Natural killer cell (primary cell): ENCODE data around the gene LNX2. TPM values are rescaled to one million over a fixed set of nuclear protein-coding genes. Genes with fewer than 3 reads are reported as not detected.

Experiments
- ATAC-seq, 3 donors: fragments of 150-1000 bp in 2 of 3; fragments of 200-7000 bp in 1 of 3; cut with Tn5 transposase; 1 replicate in 1 of 3; 2 replicates in 2 of 3; pipeline ENCODE4 v1.10.0; 2021; ENCODE audit warnings: mild to moderate bottlenecking in 2 of 3, moderate library complexity in 2 of 3
- DNase-seq, 2 donors: peaks; one replicate each; pipeline versions ENCODE4 v3.0.0 to v3.0.0-alpha.2; 2013 to 2021; ENCODE audit warnings: mixed read lengths in 1 of 2
- H3K27ac ChIP-seq: one replicate; pipeline ENCODE4 v1.5.1; 2013; ENCODE audit warnings: mild to moderate bottlenecking, low read length
- H3K27me3 ChIP-seq: one replicate; pipeline ENCODE4 v1.6.1; 2013; ENCODE audit warnings: low read length; ENCODE audit not compliant: control insufficient read depth, insufficient read depth
- H3K36me3 ChIP-seq: one replicate; pipeline ENCODE4 v1.6.1; 2013; ENCODE audit warnings: low read length; ENCODE audit not compliant: control insufficient read depth, insufficient read depth
- H3K4me1 ChIP-seq: one replicate; pipeline ENCODE4 v1.6.1; 2013; ENCODE audit warnings: low read length; ENCODE audit not compliant: control insufficient read depth, insufficient read depth
- H3K4me3 ChIP-seq: one replicate; pipeline ENCODE4 v1.5.1; 2013; ENCODE audit warnings: low read length
- H3K9me3 ChIP-seq: one replicate; pipeline ENCODE4 v1.6.1; 2013; ENCODE audit warnings: low read length; ENCODE audit not compliant: control insufficient read depth, insufficient read depth
- H3K27ac Mint-ChIP-seq, 2 donors: one replicate each; pipeline ENCODE4 v1.8.0; 2022; ENCODE audit warnings: mild to moderate bottlenecking in 2 of 2, mixed read lengths in 2 of 2, moderate library complexity in 1 of 2
- H3K27me3 Mint-ChIP-seq, 2 donors: one replicate each; pipeline ENCODE4 v1.8.0; 2022; ENCODE audit warnings: low read depth in 2 of 2, mixed read lengths in 2 of 2
- H3K36me3 Mint-ChIP-seq: one replicate; pipeline ENCODE4 v1.8.0; 2022; ENCODE audit warnings: mixed read lengths
- H3K4me1 Mint-ChIP-seq, 2 donors: one replicate each; pipeline ENCODE4 v1.8.0; 2022; ENCODE audit warnings: mixed read lengths in 2 of 2
- H3K4me3 Mint-ChIP-seq: one replicate; pipeline ENCODE4 v1.8.0; 2022; ENCODE audit warnings: mild to moderate bottlenecking, moderate library complexity, mixed read lengths
- H3K9me3 Mint-ChIP-seq, 2 donors: one replicate each; pipeline ENCODE4 v1.8.0; 2022; ENCODE audit warnings: mixed read lengths in 2 of 2
- WGBS: methylation state at CpG from one replicate; pipeline ENCODE4 v1.1.7; 2013; ENCODE audit warnings: missing lambda C conversion rate; ENCODE audit not compliant: insufficient coverage; 5-methylcytosine and 5-hydroxymethylcytosine counted together
- intact Hi-C: fragments of 100-400 bp; cut with micrococcal nuclease; formaldehyde crosslinking; loops from one replicate; pipeline ENCODE4 v1.14.2; 2022
- total RNA-seq, 4 donors: library from RNA; stranded (reverse); fragments of 120-200 nt in 1 of 4; gene quantifications; one replicate each; pipeline versions ENCODE4 v1.2.3 to v1.2.4, GENCODE V29; 2013 to 2022
- TF ChIP-seq, protein P1 (sequence below): fragments of 200-600 bp; IDR thresholded peaks from one replicate; pipeline ENCODE4 v1.8.0; 2022; ENCODE audit warnings: antibody characterized with exemption

LNX2 gene
- total RNA-seq, result 1 to 10 TPM; 4.5 to 6.6 (median 5.0) TPM
- total RNA-seq (2013), result 9.0 TPM

DNA sequence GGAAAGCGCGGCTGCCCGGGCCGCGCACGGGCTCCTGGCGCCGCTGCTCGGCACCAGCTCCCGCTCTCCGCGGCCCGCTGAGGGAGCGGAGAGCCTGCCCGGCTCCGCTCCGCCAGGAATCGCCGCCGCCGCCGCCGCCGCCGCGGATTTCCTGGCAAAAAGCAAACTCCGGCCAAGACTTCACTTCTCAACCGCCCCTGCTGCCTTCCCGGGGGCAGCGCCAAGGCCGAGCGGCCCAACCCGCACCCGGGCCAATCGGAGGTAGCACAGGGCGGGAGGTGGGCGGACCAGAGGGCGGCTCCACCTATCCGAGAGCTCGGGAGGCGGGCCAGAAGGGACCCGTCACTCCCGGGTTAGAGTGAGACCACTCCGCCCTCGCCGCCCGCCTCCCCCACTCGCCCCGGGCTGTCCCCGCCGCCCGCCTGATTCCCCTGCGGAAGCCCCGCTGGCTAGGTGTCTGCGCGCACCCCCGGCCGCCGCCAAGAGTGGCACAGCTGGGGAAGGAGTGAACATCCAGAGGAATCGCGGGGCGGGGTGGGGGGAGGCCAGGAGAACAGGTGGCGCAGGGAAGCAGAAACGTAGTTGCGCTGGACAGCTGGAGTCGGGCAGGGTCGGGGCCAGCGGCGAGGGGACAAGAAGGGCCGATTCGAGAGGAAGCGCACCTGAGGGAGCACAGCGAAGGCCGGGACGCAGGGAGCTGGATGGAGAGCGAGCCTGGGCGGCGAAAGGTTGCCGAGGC, at the start of gene LNX2:
Gene LNX2 (minus strand): TSS at position 153 of the 739 bp plus-strand sequence. CDS start 38,826 bp downstream, outside the sequence.
- peaks cover 27% of the 10 kb centered on the region for H3K4me1 ChIP-seq
- no peaks in the 10 kb centered on the region for H3K36me3 Mint-ChIP-seq
- TF ChIP-seq, protein P1, sequence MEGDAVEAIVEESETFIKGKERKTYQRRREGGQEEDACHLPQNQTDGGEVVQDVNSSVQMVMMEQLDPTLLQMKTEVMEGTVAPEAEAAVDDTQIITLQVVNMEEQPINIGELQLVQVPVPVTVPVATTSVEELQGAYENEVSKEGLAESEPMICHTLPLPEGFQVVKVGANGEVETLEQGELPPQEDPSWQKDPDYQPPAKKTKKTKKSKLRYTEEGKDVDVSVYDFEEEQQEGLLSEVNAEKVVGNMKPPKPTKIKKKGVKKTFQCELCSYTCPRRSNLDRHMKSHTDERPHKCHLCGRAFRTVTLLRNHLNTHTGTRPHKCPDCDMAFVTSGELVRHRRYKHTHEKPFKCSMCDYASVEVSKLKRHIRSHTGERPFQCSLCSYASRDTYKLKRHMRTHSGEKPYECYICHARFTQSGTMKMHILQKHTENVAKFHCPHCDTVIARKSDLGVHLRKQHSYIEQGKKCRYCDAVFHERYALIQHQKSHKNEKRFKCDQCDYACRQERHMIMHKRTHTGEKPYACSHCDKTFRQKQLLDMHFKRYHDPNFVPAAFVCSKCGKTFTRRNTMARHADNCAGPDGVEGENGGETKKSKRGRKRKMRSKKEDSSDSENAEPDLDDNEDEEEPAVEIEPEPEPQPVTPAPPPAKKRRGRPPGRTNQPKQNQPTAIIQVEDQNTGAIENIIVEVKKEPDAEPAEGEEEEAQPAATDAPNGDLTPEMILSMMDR, result no peak
- no peaks in the 10 kb centered on the region for H3K27me3 Mint-ChIP-seq
- no peaks in the 10 kb centered on the region for H3K27me3 ChIP-seq
- H3K36me3 ChIP-seq, result peaks cover 10% of the 10 kb centered on the region
- H3K4me3 ChIP-seq, result peak within 1 kb of the TSS; percentile 96
- peak; percentile 96 to 98 for DNase-seq
- H3K27ac ChIP-seq, result peak within 1 kb of the TSS; percentile 97
- H3K9me3 ChIP-seq, result no peaks in the 10 kb centered on the region
- no peaks in the 10 kb centered on the region for H3K9me3 Mint-ChIP-seq
- H3K27ac Mint-ChIP-seq, result peak within 1 kb of the TSS; percentile 86 to 92
- WGBS, result under 1% methylated on average over 79 of the region's 79 CpGs
- peak; percentile 85 to 97 (median 87) for ATAC-seq
- peaks cover 46 to 69% of the 10 kb centered on the region in 2 donors for H3K4me1 Mint-ChIP-seq
- H3K4me3 Mint-ChIP-seq, result peak within 1 kb of the TSS; percentile 91
- intact Hi-C loops, result loop anchor here (1.0 to 5.0 kb wide), 5 partner anchors 60 to 448 kb away; partner anchors contain the start of genes MTIF3, RPL21 and USP12

DNA sequence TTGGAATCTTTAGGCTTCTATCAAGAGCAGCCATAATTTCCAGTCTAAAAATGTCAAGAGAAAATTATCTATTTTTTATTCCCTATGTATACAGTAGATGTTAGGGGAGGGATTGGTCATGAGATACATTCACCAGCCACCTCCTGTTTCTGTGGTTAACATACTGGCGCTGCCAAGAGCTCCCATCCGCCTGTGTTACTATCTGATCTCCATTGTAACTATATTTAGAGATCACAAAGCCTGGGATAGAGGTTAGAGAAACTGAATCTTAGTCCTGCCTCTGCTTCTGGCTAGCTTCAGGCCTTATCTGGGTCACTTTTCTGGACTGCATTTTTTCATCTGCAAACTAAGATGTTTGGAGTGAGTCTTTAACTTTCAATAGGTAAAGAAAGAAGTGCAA, 47.6 kb upstream of the LNX2 start:
- H3K36me3 Mint-ChIP-seq, result no peaks in the 10 kb centered on the region
- Histone ChIP-seq H3K27me3 (no peaks in the 10 kb centered on the region), H3K9me3 (no peaks in the 10 kb centered on the region), H3K4me1 (no peaks in the 10 kb centered on the region), H3K36me3 (peaks cover 4% of the 10 kb centered on the region), H3K4me3 (no peak overlapping the region), H3K27ac (no peak overlapping the region)
- no CpG with 5 or more reads among the region's 2 CpGs for WGBS
- ATAC-seq (no peak), DNase-seq (no peak)
- intact Hi-C loops, result no loop called here
- H3K27me3 Mint-ChIP-seq, result no peaks in the 10 kb centered on the region
- H3K4me1 Mint-ChIP-seq, result peaks cover 4 to 12% of the 10 kb centered on the region in 2 donors
- no peak overlapping the region for H3K27ac Mint-ChIP-seq
- no peaks in the 10 kb centered on the region for H3K9me3 Mint-ChIP-seq
- TF ChIP-seq, protein P1, result no peak
- H3K4me3 Mint-ChIP-seq, result no peak overlapping the region

DNA sequence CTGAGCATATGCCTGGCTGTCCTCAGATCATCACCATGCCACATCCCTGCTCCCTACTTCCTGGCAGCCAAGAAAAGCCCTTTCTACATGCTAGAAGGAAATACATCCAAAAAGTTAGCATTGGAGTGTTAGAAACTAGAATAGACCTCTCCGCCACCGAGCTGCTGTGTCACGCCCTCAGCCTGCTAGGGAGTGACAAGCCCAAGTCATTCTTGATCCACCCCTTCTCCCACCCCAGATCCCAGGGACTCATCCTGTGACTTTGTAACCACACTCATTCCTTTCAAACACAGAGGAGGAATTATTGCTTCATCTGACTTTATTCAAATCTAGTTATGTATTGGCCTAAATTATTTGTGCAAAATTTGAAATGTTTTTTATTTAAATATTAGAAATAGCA, 46.6 kb upstream of the LNX2 start:
- ATAC-seq (no peak), DNase-seq (no peak)
- Histone ChIP-seq H3K9me3 (no peaks in the 10 kb centered on the region), H3K27ac (no peak overlapping the region), H3K4me1 (no peaks in the 10 kb centered on the region), H3K27me3 (no peaks in the 10 kb centered on the region), H3K36me3 (peaks cover 4% of the 10 kb centered on the region), H3K4me3 (no peak overlapping the region)
- Mint-ChIP-seq H3K36me3 (no peaks in the 10 kb centered on the region), H3K27ac (peak overlapping the region in 1 of 2 donors; percentile 48), H3K4me1 (peaks cover 4 to 13% of the 10 kb centered on the region in 2 donors), H3K4me3 (no peak overlapping the region), H3K9me3 (no peaks in the 10 kb centered on the region), H3K27me3 (no peaks in the 10 kb centered on the region)
- intact Hi-C loops, result no loop called here
- 92% methylated on average over 3 of the region's 3 CpGs for WGBS
- TF ChIP-seq, protein P1, result no peak
